CD4-positive, alpha-beta T cell treated with Interleukin-17A for 4 hours (primary cell): ENCODE measurements around the gene CSRP1.

Experiments
- DNase-seq: peaks from one replicate; pipeline ENCODE4 v3.0.0-alpha.2; 2020; ENCODE audit warnings: mixed read lengths

Gene CSRP1

GRCh38 chr1:201447903-201448871, 58.7 kb downstream of the CSRP1 start:
- DNase-seq, result peak; percentile 70

- no peak for DNase-seq
Observed at GRCh38 chr1:201445310-201445709, 61.6 kb downstream of the CSRP1 start.

GRCh38 chr1:201444792-201445191, 62.1 kb downstream of the CSRP1 start:
- DNase-seq, result no peak

- no peak for DNase-seq
Observed at GRCh38 chr1:201443747-201444146, 63.2 kb downstream of the CSRP1 start.

GRCh38 chr1:201436969-201437368, 70.0 kb downstream of the CSRP1 start:
- no peak for DNase-seq

- no peak for DNase-seq
Observed at GRCh38 chr1:201436393-201436792, 70.5 kb downstream of the CSRP1 start.

- no peak for DNase-seq
Observed at GRCh38 chr1:201434266-201434665, 72.7 kb downstream of the CSRP1 start.

GRCh38 chr1:201433609-201434008, 73.3 kb downstream of the CSRP1 start:
- no peak for DNase-seq
